ENCODE measurements around the gene SPP2. TPM values are rescaled to one million over a fixed set of nuclear protein-coding genes. Genes with fewer than 3 reads are reported as not detected.

Gene SPP2
- total and polyA plus RNA-seq, 9 of the 15 experiments (the other 6 are each of a cell fraction or from before 2014, with no cell fraction given): not detected

DNA sequence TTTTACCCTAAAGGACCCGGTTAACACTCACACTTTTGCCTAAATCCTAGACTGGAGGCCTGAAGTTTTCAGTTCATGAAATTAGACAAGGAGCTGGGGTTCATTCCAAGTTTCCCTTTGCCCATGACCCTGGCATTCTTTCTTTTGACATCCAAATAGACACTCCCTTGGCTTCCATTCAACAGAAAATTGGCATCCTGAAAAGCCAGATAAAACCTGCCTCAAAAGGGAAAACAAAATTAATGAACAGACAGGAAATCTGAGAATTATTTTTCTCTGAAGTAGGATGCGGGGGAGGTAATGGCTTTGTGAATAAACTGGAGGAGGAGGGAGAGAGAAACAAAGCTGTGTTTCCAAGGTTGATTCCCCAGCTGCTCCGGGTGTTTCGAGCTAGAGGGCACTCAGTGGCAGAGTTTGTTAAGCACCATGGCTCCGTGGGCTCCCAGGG is 41.0 kb downstream of the SPP2 start:
- in situ Hi-C loops (cut with MboI) (no loop called here), intact Hi-C loops (cut with micrococcal nuclease) (no loop called here)
- Histone ChIP-seq H3K27ac (ENCODE audit: extremely low read depth, low read depth, low read length) (no peak overlapping the region), H3K4me1 (replicated peaks in 1 of 2; ENCODE audit: control insufficient read depth in 2 of 2, insufficient read depth in 2 of 2, low read length in 2 of 2) (no peaks in the 10 kb centered on the region), H3K9me3 (replicated peaks; ENCODE audit: control insufficient read depth, insufficient read depth, low read depth, low read length) (no peaks in the 10 kb centered on the region), H3K27me3 (ENCODE audit: control insufficient read depth in 2 of 2, insufficient read depth in 2 of 2, low read length in 2 of 2) (no peaks in the 10 kb centered on the region), H3K79me2 (ENCODE audit: control insufficient read depth, insufficient read depth, low read length) (no peaks in the 10 kb centered on the region), H3K4me2 (ENCODE audit: insufficient read depth, low read length) (no peak overlapping the region), H3K9ac (ENCODE audit: insufficient read depth in 1 of 2, low read depth in 2 of 2, low read length in 2 of 2) (no peak overlapping the region), H3K9me1 (ENCODE audit: control insufficient read depth, insufficient read depth, low read length) (no peaks in the 10 kb centered on the region), H3K4me3 (no peak overlapping the region), H4K20me1 (replicated peaks; ENCODE audit: control insufficient read depth, insufficient read depth, low read length) (no peaks in the 10 kb centered on the region), H3K36me3 (ENCODE audit: control insufficient read depth, insufficient read depth, low read length) (no peaks in the 10 kb centered on the region), H2AFZ (ENCODE audit: low read depth, low read length) (no peak overlapping the region)
- no TSS peak for BruUV-seq (replicated peaks)
- POLR2A ChIA-PET: interaction anchor here (0.7 kb wide), 1 partner anchor 1070 kb away, joined by 3 read pairs; no protein-coding TSS in a partner anchor
- no peak for FAIRE-seq
- CTCF ChIA-PET (ENCODE audit: low intra/inter-chr PET ratio): no interaction called here
- no peak for DNase-seq (ENCODE audit: extremely low read depth in 1 of 4, low spot score in 3 of 4)
- no peak for ATAC-seq
- TF ChIP-seq, protein P1, sequence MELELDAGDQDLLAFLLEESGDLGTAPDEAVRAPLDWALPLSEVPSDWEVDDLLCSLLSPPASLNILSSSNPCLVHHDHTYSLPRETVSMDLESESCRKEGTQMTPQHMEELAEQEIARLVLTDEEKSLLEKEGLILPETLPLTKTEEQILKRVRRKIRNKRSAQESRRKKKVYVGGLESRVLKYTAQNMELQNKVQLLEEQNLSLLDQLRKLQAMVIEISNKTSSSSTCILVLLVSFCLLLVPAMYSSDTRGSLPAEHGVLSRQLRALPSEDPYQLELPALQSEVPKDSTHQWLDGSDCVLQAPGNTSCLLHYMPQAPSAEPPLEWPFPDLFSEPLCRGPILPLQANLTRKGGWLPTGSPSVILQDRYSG (tag; conservative IDR thresholded peaks at IDR 0.05; ENCODE audit: low read depth): no peak
- no peak for TF ChIP-seq ZNF717 (CRISPR knock-in tag; IDR thresholded peaks at IDR 0.05)
- TF ChIP-seq HDAC1 (IDR thresholded peaks at IDR 0.05): no peak
- TF ChIP-seq ZNF316 (IDR thresholded peaks at IDR 0.05): no peak
- no peak for TF ChIP-seq ZNF785 (CRISPR knock-in tag; IDR thresholded peaks at IDR 0.05)
- TF ChIP-seq ZNF79 (CRISPR knock-in tag; IDR thresholded peaks at IDR 0.05; ENCODE audit: low read depth): no peak
- TF ChIP-seq, protein P2, sequence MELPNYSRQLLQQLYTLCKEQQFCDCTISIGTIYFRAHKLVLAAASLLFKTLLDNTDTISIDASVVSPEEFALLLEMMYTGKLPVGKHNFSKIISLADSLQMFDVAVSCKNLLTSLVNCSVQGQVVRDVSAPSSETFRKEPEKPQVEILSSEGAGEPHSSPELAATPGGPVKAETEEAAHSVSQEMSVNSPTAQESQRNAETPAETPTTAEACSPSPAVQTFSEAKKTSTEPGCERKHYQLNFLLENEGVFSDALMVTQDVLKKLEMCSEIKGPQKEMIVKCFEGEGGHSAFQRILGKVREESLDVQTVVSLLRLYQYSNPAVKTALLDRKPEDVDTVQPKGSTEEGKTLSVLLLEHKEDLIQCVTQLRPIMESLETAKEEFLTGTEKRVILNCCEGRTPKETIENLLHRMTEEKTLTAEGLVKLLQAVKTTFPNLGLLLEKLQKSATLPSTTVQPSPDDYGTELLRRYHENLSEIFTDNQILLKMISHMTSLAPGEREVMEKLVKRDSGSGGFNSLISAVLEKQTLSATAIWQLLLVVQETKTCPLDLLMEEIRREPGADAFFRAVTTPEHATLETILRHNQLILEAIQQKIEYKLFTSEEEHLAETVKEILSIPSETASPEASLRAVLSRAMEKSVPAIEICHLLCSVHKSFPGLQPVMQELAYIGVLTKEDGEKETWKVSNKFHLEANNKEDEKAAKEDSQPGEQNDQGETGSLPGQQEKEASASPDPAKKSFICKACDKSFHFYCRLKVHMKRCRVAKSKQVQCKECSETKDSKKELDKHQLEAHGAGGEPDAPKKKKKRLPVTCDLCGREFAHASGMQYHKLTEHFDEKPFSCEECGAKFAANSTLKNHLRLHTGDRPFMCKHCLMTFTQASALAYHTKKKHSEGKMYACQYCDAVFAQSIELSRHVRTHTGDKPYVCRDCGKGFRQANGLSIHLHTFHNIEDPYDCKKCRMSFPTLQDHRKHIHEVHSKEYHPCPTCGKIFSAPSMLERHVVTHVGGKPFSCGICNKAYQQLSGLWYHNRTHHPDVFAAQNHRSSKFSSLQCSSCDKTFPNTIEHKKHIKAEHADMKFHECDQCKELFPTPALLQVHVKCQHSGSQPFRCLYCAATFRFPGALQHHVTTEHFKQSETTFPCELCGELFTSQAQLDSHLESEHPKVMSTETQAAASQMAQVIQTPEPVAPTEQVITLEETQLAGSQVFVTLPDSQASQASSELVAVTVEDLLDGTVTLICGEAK (IDR thresholded peaks at IDR 0.05): no peak
- TF ChIP-seq, protein P2 (CRISPR knock-in tag; IDR thresholded peaks at IDR 0.05): no peak
- 0% methylated on average over 3 of the region's 5 CpGs for WGBS (ENCODE audit: insufficient coverage, low coverage, missing lambda C conversion rate)

Measured in K562 (cell line).